Cardiac fibroblast (primary cell): ENCODE measurements around the gene TMCC1.

Experiments used
- DNase-seq, 2 donors: peaks; one replicate each; pipeline versions ENCODE4 v3.0.0 to v3.0.0-alpha.2; 2010; ENCODE audit warnings: low read depth in 2 of 2
- H3K4me3 ChIP-seq, 2 donors: replicated peaks in 1 of 2; 1 replicate in 1 of 2; 2 replicates in 1 of 2; pipeline ENCODE4 v1.5.1; 2011; ENCODE audit warnings: low read depth in 2 of 2, low read length in 2 of 2, mild to moderate bottlenecking in 2 of 2, moderate library complexity in 1 of 2
- CTCF ChIP-seq: IDR thresholded peaks from one replicate; pipeline ENCODE4 v1.5.1; 2011; ENCODE audit warnings: low read depth, mild to moderate bottlenecking, low read length, inconsistent platforms

TMCC1 gene

GRCh38 chr3:129893581-129894070 lies at the start of gene TMCC1:
TMCC1 (minus strand) TSS chr3:129893711.
- TF ChIP-seq CTCF: no peak
- DNase-seq: peak; percentile 71 to 81
- peak within 1 kb of the TSS; percentile 74 to 81 for H3K4me3 ChIP-seq

GRCh38 chr3:129943020-129943419 lies 49.5 kb upstream of the TMCC1 start:
- no peak overlapping the region for H3K4me3 ChIP-seq
- DNase-seq: no peak
- no peak for TF ChIP-seq CTCF

- no peak overlapping the region for H3K4me3 ChIP-seq
- TF ChIP-seq CTCF: peak; percentile 76
- DNase-seq: peak; percentile 69 to 72
Observed at GRCh38 chr3:129942296-129942695, 48.8 kb upstream of the TMCC1 start.

- no peak overlapping the region for H3K4me3 ChIP-seq
- DNase-seq: peak in 1 of 2 donors; percentile 22
- TF ChIP-seq CTCF: no peak
Observed at GRCh38 chr3:129940086-129940485, 46.6 kb upstream of the TMCC1 start.

- no peak for DNase-seq
- peak; percentile 13 for TF ChIP-seq CTCF
- no peak overlapping the region for H3K4me3 ChIP-seq
Observed at GRCh38 chr3:129938140-129938930, 44.8 kb upstream of the TMCC1 start.

- no peak for TF ChIP-seq CTCF
- DNase-seq: no peak
- no peak overlapping the region for H3K4me3 ChIP-seq
Observed at GRCh38 chr3:129937717-129938116, 44.2 kb upstream of the TMCC1 start.
